HepG2 (cell line): ENCODE data around the gene PLPPR3. TPM values are rescaled to one million over a fixed set of nuclear protein-coding genes. Genes with fewer than 3 reads are reported as not detected.
A peak's percentile ranks its signal among the peaks of the same experiment; 100 is the strongest.

Source experiments
- AGO1 ChIP-seq: fragments of 200-400 bp; formaldehyde crosslinking; IDR thresholded peaks from 2 replicates; pipeline ENCODE4 v1.6.1; 2017; ENCODE audit warnings: mild to moderate bottlenecking, low read depth, low read length, moderate library complexity; ENCODE audit not compliant: poor library complexity, severe bottlenecking
- AGO2 ChIP-seq: fragments of 200-400 bp; formaldehyde crosslinking; optimal IDR thresholded peaks from 2 replicates; pipeline ENCODE3; 2017; ENCODE audit warnings: mild to moderate bottlenecking, low read depth, low read length, moderate library complexity
- ATF7 ChIP-seq, 2 experiments: fragments of 450-650 bp in 1 of 2; sonication (generic) in 1 of 2; formaldehyde crosslinking in 1 of 2; IDR thresholded peaks; 2 replicates each; pipeline versions ENCODE4 v1.4.0 to v1.6.1; 2016 to 2020; ENCODE audit warnings: antibody characterized with exemption in 1 of 2, mild to moderate bottlenecking in 1 of 2, missing genetic modification reagents in 1 of 2
- ATF7-NPFF ChIP-seq: sonication (generic); formaldehyde crosslinking; IDR thresholded peaks from 2 replicates; pipeline ENCODE4 v1.8.1; 2023; ENCODE audit warnings: mild to moderate bottlenecking, low read depth, missing genetic modification reagents, moderate library complexity
- BHLHE40 ChIP-seq: IDR thresholded peaks from 2 replicates; pipeline ENCODE4 v1.6.1; 2011; ENCODE audit warnings: low read length, improper control_type of control experiment
- CBX2 ChIP-seq, 2 experiments: fragments of 200-600 bp in 1 of 2; sonication (generic); formaldehyde crosslinking in 1 of 2; IDR thresholded peaks; 2 replicates each; pipeline versions ENCODE4 v1.7.0 to v1.8.1; 2018 to 2022; ENCODE audit warnings: low read depth in 2 of 2, low read length in 1 of 2, mild to moderate bottlenecking in 1 of 2, missing genetic modification reagents in 1 of 2
- CEBPG ChIP-seq: IDR thresholded peaks from 2 replicates; pipeline ENCODE4 v1.6.1; 2016
- E2F5 ChIP-seq: sonication (generic); formaldehyde crosslinking; conservative IDR thresholded peaks from 2 replicates; pipeline ENCODE4 v1.4.0; 2020; ENCODE audit warnings: missing genetic modification reagents
- GZF1 ChIP-seq: sonication (generic); formaldehyde crosslinking; IDR thresholded peaks from 2 replicates; pipeline ENCODE4 v1.5.1; 2020; ENCODE audit warnings: mild to moderate bottlenecking, missing genetic modification reagents
- HCFC1 ChIP-seq: fragments of 150-350 bp; IDR thresholded peaks from 2 replicates; pipeline ENCODE4 v1.6.1; 2014; ENCODE audit warnings: low read depth, low read length
- ISL2 ChIP-seq: sonication (generic); formaldehyde crosslinking; IDR thresholded peaks from 2 replicates; pipeline ENCODE4 v1.5.0; 2020; ENCODE audit warnings: missing genetic modification reagents
- TFDP1 ChIP-seq: IDR thresholded peaks from 2 replicates; pipeline ENCODE4 v1.6.1; 2016; ENCODE audit warnings: missing compliant biosample characterization, missing genetic modification reagents, borderline replicate concordance
- ZBTB14 ChIP-seq: sonication (generic); formaldehyde crosslinking; IDR thresholded peaks from 2 replicates; pipeline ENCODE4 v1.4.0; 2020; ENCODE audit warnings: missing genetic modification reagents
- ZNF281 ChIP-seq: sonication (generic); formaldehyde crosslinking; IDR thresholded peaks from 2 replicates; pipeline ENCODE4 v1.4.0; 2020; ENCODE audit warnings: missing genetic modification reagents, borderline replicate concordance
- ZNF317 ChIP-seq: sonication (generic); formaldehyde crosslinking; IDR thresholded peaks from 2 replicates; pipeline ENCODE4 v1.5.0; 2020; ENCODE audit warnings: mild to moderate bottlenecking, missing genetic modification reagents
- ZNF576 ChIP-seq: sonication (generic); formaldehyde crosslinking; IDR thresholded peaks from 2 replicates; pipeline ENCODE4 v1.4.0; 2020; ENCODE audit warnings: mild to moderate bottlenecking, missing genetic modification reagents
- ZSCAN20 ChIP-seq: sonication (generic); formaldehyde crosslinking; IDR thresholded peaks from 2 replicates; pipeline ENCODE4 v1.4.0; 2020; ENCODE audit warnings: missing genetic modification reagents, mild to moderate bottlenecking, borderline replicate concordance
- ZSCAN21 ChIP-seq: sonication (generic); formaldehyde crosslinking; IDR thresholded peaks from 2 replicates; pipeline ENCODE4 v1.8.0; 2022; ENCODE audit warnings: mild to moderate bottlenecking, missing genetic modification reagents, moderate library complexity, borderline replicate concordance
- polyA plus RNA-seq, 8 experiments: library from polyadenylated mRNA; depleted of rRNA in 3 of 8; stranded (reverse) in 7 of 8; unstranded in 1 of 8; fragments of >200 nt; fragmentation: Illumina TruSeq in 4 of 8; extraction: Trizol in 4 of 8; gene quantifications; 2 replicates each; pipeline versions ENCODE4 v1.2.1 to v1.2.3, GENCODE V29; 2011 to 2016; ENCODE audit warnings: low read depth in 4 of 8, missing spikeins in 1 of 8, mixed read lengths in 1 of 8; ENCODE audit not compliant: insufficient read depth in 1 of 8
- total RNA-seq, 5 experiments: library from RNA; depleted of rRNA; stranded (reverse); fragments of >200 nt; fragmentation: Illumina TruSeq; extraction: Trizol; gene quantifications; 2 replicates each; pipeline ENCODE4 v1.2.3, GENCODE V29; 2016; ENCODE audit warnings: low read depth in 1 of 5

The PLPPR3 gene
- total and polyA plus RNA-seq, 2 of the 13 experiments (the other 11 are each of a cell fraction or from before 2014, with no cell fraction given), result 0.07 to 0.16 TPM

GRCh38 chr19:797528-798414 is 24.0 kb downstream of the PLPPR3 start (continued):
- TF ChIP-seq CBX2 (IDR thresholded peaks at IDR 0.05; ENCODE audit: low read depth, low read length) (no peak), CBX2 (CRISPR knock-in tag; IDR thresholded peaks at IDR 0.05; ENCODE audit: low read depth) (no peak), ZSCAN21 (peak; percentile 24; the same call in 1 of the 2 replicates), TFDP1 (CRISPR knock-in tag) (peak; percentile 94), AGO1 (peak; percentile 84), HCFC1 (peak; percentile 33), E2F5 (peak; percentile 87), ZSCAN20 (CRISPR knock-in tag) (0 out of 2 replicates have a peak, but pooled peaks have one; percentile 55), GZF1 (CRISPR knock-in tag) (no peak), AGO2 (peak; percentile 94), CEBPG (CRISPR knock-in tag) (no peak), ZNF317 (CRISPR knock-in tag) (no peak), ZNF281 (peak; percentile 96), ISL2 (0 out of 2 replicates have a peak, but pooled peaks have one; percentile 9), BHLHE40 (no peak), ATF7 (IDR thresholded peaks at IDR 0.05) (no peak), ATF7 (CRISPR knock-in tag; IDR thresholded peaks at IDR 0.05) (no peak), ZBTB14 (peak; percentile 93), ATF7-NPFF (CRISPR knock-in tag) (peak; percentile 28; the same call in 1 of the 2 replicates), ZNF576 (CRISPR knock-in tag) (no peak)
